Activated T-helper 1 cell treated with anti-CD3 and anti-CD28 coated beads, Interleukin-12 subunit alpha, Interleukin-12 subunit beta, Interleukin-2, Interleukin-4 antibody, amounts not matched to agents 30 ng/mL and 10 ng/mL and 1 ng/mL, durations not matched to agents 14 hours and 24 hours and 36 hours (primary cell): Measurements from ENCODE around the gene UTF1. TPM values are rescaled to one million over a fixed set of nuclear protein-coding genes. Genes with fewer than 3 reads are reported as not detected.

Experiments used
- DNase-seq: peaks from one replicate; pipeline ENCODE4 v3.0.0; 2021; ENCODE audit warnings: low spot score
- H3K27ac Mint-ChIP-seq: one replicate; pipeline ENCODE4 v1.8.0; 2021; ENCODE audit warnings: mild to moderate bottlenecking, mixed read lengths
- H3K27me3 Mint-ChIP-seq: one replicate; pipeline ENCODE4 v1.8.0; 2022; ENCODE audit warnings: mild to moderate bottlenecking, moderate library complexity, mixed read lengths; ENCODE audit not compliant: insufficient read depth
- H3K36me3 Mint-ChIP-seq: one replicate; pipeline ENCODE4 v1.8.0; 2021; ENCODE audit warnings: low read depth, mixed read lengths
- H3K4me1 Mint-ChIP-seq: one replicate; pipeline ENCODE4 v1.8.0; 2021; ENCODE audit warnings: low read depth, mixed read lengths
- H3K4me3 Mint-ChIP-seq: one replicate; pipeline ENCODE4 v1.8.0; 2021; ENCODE audit warnings: mild to moderate bottlenecking, moderate library complexity, mixed read lengths
- H3K9me3 Mint-ChIP-seq: one replicate; pipeline ENCODE4 v1.8.0; 2021; ENCODE audit warnings: mixed read lengths
- intact Hi-C: fragments of 100-400 bp; cut with micrococcal nuclease; formaldehyde crosslinking; loops from one replicate; pipeline ENCODE4 v1.15.1; 2024
- total RNA-seq: library from RNA; stranded (reverse); gene quantifications from 2 replicates; pipeline ENCODE4 v1.2.3, GENCODE V29; 2022

UTF1 gene
- total RNA-seq = 0.17 TPM in 1 of 2 replicates, not detected in the other

- H3K36me3 Mint-ChIP-seq = peaks cover 2% of the 10 kb centered on the region
- DNase-seq = no peak
- no peak within 1 kb of the TSS for H3K4me3 Mint-ChIP-seq
- H3K27me3 Mint-ChIP-seq = peaks cover 67% of the 10 kb centered on the region
- peak within 1 kb of the TSS; percentile 44 for H3K27ac Mint-ChIP-seq
- intact Hi-C loops = no loop called here
- peaks cover 18% of the 10 kb centered on the region for H3K4me1 Mint-ChIP-seq
- H3K9me3 Mint-ChIP-seq = no peaks in the 10 kb centered on the region
Observed at GRCh38 chr10:133230044-133230361, at the start of gene UTF1. Gene UTF1 (plus strand): TSS chr10:133230217. CDS start chr10:133230289, 72 bp downstream.

GRCh38 chr10:133180965-133181639 is 48.9 kb upstream of the UTF1 start:
- Mint-ChIP-seq H3K4me1 (no peaks in the 10 kb centered on the region), H3K27ac (no peak overlapping the region), H3K36me3 (no peaks in the 10 kb centered on the region), H3K27me3 (no peaks in the 10 kb centered on the region), H3K4me3 (no peak overlapping the region), H3K9me3 (peaks cover 26% of the 10 kb centered on the region)
- no peak for DNase-seq
- intact Hi-C loops = no loop called here

DNA sequence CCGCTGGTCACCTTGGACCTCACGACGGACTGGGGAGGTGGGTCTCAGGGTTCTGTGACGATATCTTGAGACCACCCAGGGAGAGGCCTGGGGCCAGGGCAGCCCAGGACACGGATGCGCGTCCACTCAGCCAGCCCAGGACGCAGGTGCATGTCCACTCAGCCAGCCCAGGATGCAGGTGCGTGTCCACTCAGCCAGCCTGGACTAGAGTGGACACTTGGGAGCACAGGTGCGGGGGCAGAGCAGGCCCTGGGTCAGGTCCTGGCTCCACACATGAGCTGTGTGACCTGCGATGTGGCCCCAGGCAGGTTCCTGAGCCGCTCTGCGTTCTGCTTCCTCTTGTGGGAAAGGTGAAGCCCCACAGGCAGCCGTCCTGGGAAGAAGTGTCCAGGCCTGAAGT is 47.8 kb upstream of the UTF1 start:
- intact Hi-C loops = no loop called here
- H3K27me3 Mint-ChIP-seq = no peaks in the 10 kb centered on the region
- no peak for DNase-seq
- H3K27ac Mint-ChIP-seq = no peak overlapping the region
- H3K36me3 Mint-ChIP-seq = no peaks in the 10 kb centered on the region
- H3K4me1 Mint-ChIP-seq = no peaks in the 10 kb centered on the region
- H3K9me3 Mint-ChIP-seq = peaks cover 22% of the 10 kb centered on the region
- no peak overlapping the region for H3K4me3 Mint-ChIP-seq

GRCh38 chr10:133182791-133183645 is 47.0 kb upstream of the UTF1 start:
- no peak overlapping the region for H3K4me3 Mint-ChIP-seq
- H3K4me1 Mint-ChIP-seq = no peaks in the 10 kb centered on the region
- H3K27me3 Mint-ChIP-seq = no peaks in the 10 kb centered on the region
- H3K27ac Mint-ChIP-seq = no peak overlapping the region
- no peaks in the 10 kb centered on the region for H3K36me3 Mint-ChIP-seq
- intact Hi-C loops = no loop called here
- peaks cover 13% of the 10 kb centered on the region for H3K9me3 Mint-ChIP-seq
- no peak for DNase-seq

DNA sequence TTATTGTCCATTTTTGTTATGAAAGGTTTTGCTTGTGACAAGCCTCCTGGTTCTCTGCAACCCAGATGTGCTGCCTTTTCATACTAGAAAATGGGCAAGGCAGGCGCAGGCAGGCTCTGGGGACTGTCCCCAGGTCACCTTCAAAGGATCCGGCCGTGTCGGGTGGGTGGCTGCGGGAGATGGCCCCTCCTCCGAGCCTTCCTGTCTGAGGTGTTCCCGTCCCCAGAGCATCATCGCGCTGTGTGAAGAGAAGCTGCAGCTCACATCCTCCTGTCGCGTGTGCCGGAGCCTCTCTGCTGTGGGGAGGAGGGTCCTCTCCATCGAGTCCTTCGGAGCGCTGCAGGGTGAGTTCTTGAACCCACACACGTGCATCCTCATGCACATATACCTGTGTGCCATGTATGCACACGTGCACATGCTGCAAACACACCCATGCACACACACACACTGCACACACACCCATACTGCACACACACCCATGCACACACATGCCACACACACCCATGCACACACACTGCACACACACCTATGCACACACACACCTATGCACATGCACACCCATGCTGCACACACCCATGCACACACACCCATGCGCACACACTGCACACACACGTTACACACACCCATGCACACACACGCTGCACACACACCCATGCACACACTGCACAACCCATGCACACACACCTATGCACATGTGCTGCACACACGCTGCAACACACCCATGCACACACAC is 46.2 kb upstream of the UTF1 start:
- no peak overlapping the region for H3K27ac Mint-ChIP-seq
- DNase-seq = no peak
- no peaks in the 10 kb centered on the region for H3K36me3 Mint-ChIP-seq
- no peak overlapping the region for H3K4me3 Mint-ChIP-seq
- H3K4me1 Mint-ChIP-seq = no peaks in the 10 kb centered on the region
- H3K9me3 Mint-ChIP-seq = peaks cover 8% of the 10 kb centered on the region
- intact Hi-C loops = no loop called here
- H3K27me3 Mint-ChIP-seq = no peaks in the 10 kb centered on the region

- Mint-ChIP-seq H3K27me3 (no peaks in the 10 kb centered on the region), H3K4me1 (no peaks in the 10 kb centered on the region), H3K9me3 (peaks cover 8% of the 10 kb centered on the region), H3K36me3 (no peaks in the 10 kb centered on the region), H3K4me3 (no peak overlapping the region), H3K27ac (no peak overlapping the region)
- DNase-seq = no peak
- intact Hi-C loops = no loop called here
Observed at GRCh38 chr10:133184591-133185244, 45.3 kb upstream of the UTF1 start.

- DNase-seq = no peak
- Mint-ChIP-seq H3K4me1 (no peaks in the 10 kb centered on the region), H3K27ac (no peak overlapping the region), H3K4me3 (no peak overlapping the region), H3K9me3 (peaks cover 8% of the 10 kb centered on the region), H3K27me3 (no peaks in the 10 kb centered on the region), H3K36me3 (no peaks in the 10 kb centered on the region)
- intact Hi-C loops = no loop called here
Observed at GRCh38 chr10:133185421-133185820, 44.6 kb upstream of the UTF1 start.

GRCh38 chr10:133185916-133186315 is 44.1 kb upstream of the UTF1 start:
- DNase-seq = no peak
- H3K36me3 Mint-ChIP-seq = no peaks in the 10 kb centered on the region
- no peaks in the 10 kb centered on the region for H3K4me1 Mint-ChIP-seq
- H3K4me3 Mint-ChIP-seq = no peak overlapping the region
- no peak overlapping the region for H3K27ac Mint-ChIP-seq
- intact Hi-C loops = no loop called here
- no peaks in the 10 kb centered on the region for H3K27me3 Mint-ChIP-seq
- peaks cover 8% of the 10 kb centered on the region for H3K9me3 Mint-ChIP-seq

GRCh38 chr10:133186416-133187090 is 43.5 kb upstream of the UTF1 start:
- intact Hi-C loops = no loop called here

GRCh38 chr10:133187091-133187905 is 42.7 kb upstream of the UTF1 start:
- Mint-ChIP-seq H3K36me3 (no peaks in the 10 kb centered on the region), H3K9me3 (peaks cover 8% of the 10 kb centered on the region), H3K4me1 (no peaks in the 10 kb centered on the region), H3K27me3 (no peaks in the 10 kb centered on the region), H3K27ac (no peak overlapping the region), H3K4me3 (no peak overlapping the region)
- intact Hi-C loops = no loop called here
- DNase-seq = no peak

More at GRCh38 chr10:133186416-133187090, 43.5 kb upstream of the UTF1 start:
- no peak for DNase-seq
- Mint-ChIP-seq H3K4me1 (no peaks in the 10 kb centered on the region), H3K9me3 (peaks cover 8% of the 10 kb centered on the region), H3K27me3 (no peaks in the 10 kb centered on the region), H3K27ac (no peak overlapping the region), H3K4me3 (no peak overlapping the region), H3K36me3 (no peaks in the 10 kb centered on the region)

DNA sequence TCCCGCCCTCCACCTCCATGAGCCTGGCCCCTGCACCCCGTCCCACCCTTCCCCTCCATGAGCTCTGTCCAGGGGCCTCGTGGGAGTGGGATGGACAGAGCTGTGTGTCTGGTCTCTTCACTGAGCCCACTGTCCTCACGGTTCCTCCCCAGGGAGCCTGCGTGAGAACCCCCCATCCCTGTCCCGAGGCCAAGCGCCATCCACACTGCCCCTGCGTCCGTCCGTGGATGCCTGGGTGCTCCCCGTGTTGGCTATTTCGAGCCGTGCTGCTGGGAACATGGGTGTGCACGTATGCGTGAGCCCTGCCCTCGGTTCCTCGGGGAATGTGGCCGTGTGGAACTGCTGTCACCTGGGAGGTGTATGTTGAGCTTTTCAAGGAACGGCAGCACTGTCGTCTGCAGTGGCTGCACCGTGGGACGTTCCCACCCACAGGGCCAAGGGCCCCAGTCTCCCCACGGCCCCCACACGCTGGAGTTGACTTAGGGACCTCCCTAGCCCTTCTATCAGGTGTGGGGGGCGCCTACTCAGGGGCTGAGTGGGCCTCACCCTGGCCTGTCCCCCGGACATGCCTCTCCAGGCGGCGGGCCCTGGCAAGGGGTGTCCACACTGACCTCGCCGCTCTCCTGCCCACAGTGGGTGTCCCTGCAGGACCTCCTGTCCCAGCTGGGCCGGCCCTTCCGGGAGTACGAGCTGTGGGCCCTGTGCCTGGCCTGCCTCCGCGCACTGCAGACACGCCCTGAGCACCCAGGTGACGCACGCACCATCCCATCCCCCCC is 41.9 kb upstream of the UTF1 start:
- no peaks in the 10 kb centered on the region for H3K36me3 Mint-ChIP-seq
- H3K4me3 Mint-ChIP-seq = no peak overlapping the region
- H3K9me3 Mint-ChIP-seq = peaks cover 8% of the 10 kb centered on the region
- no peaks in the 10 kb centered on the region for H3K4me1 Mint-ChIP-seq
- no peak overlapping the region for H3K27ac Mint-ChIP-seq
- DNase-seq = no peak
- H3K27me3 Mint-ChIP-seq = no peaks in the 10 kb centered on the region
- intact Hi-C loops = no loop called here
